Ectodermal cell (in vitro differentiated cells): ENCODE data around the gene UFC1.

Experiments
- H3K27ac ChIP-seq: 2 replicates; pipeline ENCODE4 v1.7.0; 2013; ENCODE audit warnings: mild to moderate bottlenecking, low read depth, low read length; ENCODE audit not compliant: insufficient read depth, poor library complexity, severe bottlenecking
- H3K27me3 ChIP-seq: 2 replicates; pipeline ENCODE4 v1.7.0; 2013; ENCODE audit warnings: mild to moderate bottlenecking, low read length; ENCODE audit not compliant: insufficient read depth, control insufficient read depth, poor library complexity, severe bottlenecking
- H3K36me3 ChIP-seq: one replicate; pipeline ENCODE4 v1.7.0; 2013; ENCODE audit warnings: low read length; ENCODE audit not compliant: control insufficient read depth, insufficient read depth
- H3K4me1 ChIP-seq: one replicate; pipeline ENCODE4 v1.7.0; 2013; ENCODE audit warnings: low read length; ENCODE audit not compliant: control insufficient read depth, insufficient read depth
- H3K4me3 ChIP-seq: 2 replicates; pipeline ENCODE4 v1.7.0; 2013; ENCODE audit warnings: low read depth, low read length, control low read depth; ENCODE audit not compliant: insufficient read depth
- H3K9me3 ChIP-seq: 2 replicates; pipeline ENCODE4 v1.7.0; 2013; ENCODE audit warnings: mild to moderate bottlenecking, low read length, moderate library complexity; ENCODE audit not compliant: control insufficient read depth
- WGBS, 2 experiments: methylation state at CpG; one replicate each; pipeline ENCODE4 v1.1.7; 2013; ENCODE audit warnings: missing lambda C conversion rate in 2 of 2; 5-methylcytosine and 5-hydroxymethylcytosine counted together

UFC1 gene

GRCh38 chr1:161192476-161193465 lies 39.0 kb downstream of the UFC1 start:
- Histone ChIP-seq H3K4me3 (no peak overlapping the region), H3K36me3 (no peaks in the 10 kb centered on the region), H3K27ac (no peak overlapping the region), H3K4me1 (peaks cover 15% of the 10 kb centered on the region), H3K9me3 (no peaks in the 10 kb centered on the region), H3K27me3 (no peaks in the 10 kb centered on the region)
- WGBS, 2 experiments = 71 to 74% methylated on average over 15 of the region's 15 CpGs

- H3K4me1 ChIP-seq = peaks cover 24% of the 10 kb centered on the region
- no peaks in the 10 kb centered on the region for H3K36me3 ChIP-seq
- H3K9me3 ChIP-seq = no peaks in the 10 kb centered on the region
- H3K27ac ChIP-seq = no peak overlapping the region
- H3K27me3 ChIP-seq = no peaks in the 10 kb centered on the region
- WGBS, 2 experiments = 94 to 95% methylated on average over 21 of the region's 21 CpGs
- H3K4me3 ChIP-seq = no peak overlapping the region
These were observed 39.9 kb downstream of the UFC1 start for GRCh38 chr1:161193561-161194235.

GRCh38 chr1:161195171-161195570 lies 41.4 kb downstream of the UFC1 start:
- H3K27ac ChIP-seq = no peak overlapping the region
- 90 to 94% methylated on average over 4 of the region's 4 CpGs for WGBS, 2 experiments
- peaks cover 39% of the 10 kb centered on the region for H3K4me1 ChIP-seq
- no peaks in the 10 kb centered on the region for H3K9me3 ChIP-seq
- H3K36me3 ChIP-seq = no peaks in the 10 kb centered on the region
- no peak overlapping the region for H3K4me3 ChIP-seq
- H3K27me3 ChIP-seq = no peaks in the 10 kb centered on the region

GRCh38 chr1:161196111-161196510 lies 42.3 kb downstream of the UFC1 start:
- Histone ChIP-seq H3K36me3 (no peaks in the 10 kb centered on the region), H3K27me3 (no peaks in the 10 kb centered on the region), H3K9me3 (no peaks in the 10 kb centered on the region), H3K4me3 (no peak overlapping the region), H3K4me1 (peaks cover 48% of the 10 kb centered on the region), H3K27ac (no peak overlapping the region)
- 96 to 97% methylated on average over 7 of the region's 7 CpGs for WGBS, 2 experiments

- Histone ChIP-seq H3K36me3 (no peaks in the 10 kb centered on the region), H3K9me3 (no peaks in the 10 kb centered on the region), H3K4me3 (peak overlapping the region; percentile 16), H3K27ac (peak overlapping the region; percentile 40), H3K4me1 (peaks cover 54% of the 10 kb centered on the region), H3K27me3 (no peaks in the 10 kb centered on the region)
- 70 to 72% methylated on average over 27 of the region's 27 CpGs for WGBS, 2 experiments
These were observed 43.0 kb downstream of the UFC1 start for GRCh38 chr1:161196521-161197451.

- peak overlapping the region; percentile 7 for H3K4me3 ChIP-seq
- H3K27me3 ChIP-seq = no peaks in the 10 kb centered on the region
- 86 to 87% methylated on average over 11 of the region's 11 CpGs for WGBS, 2 experiments
- no peaks in the 10 kb centered on the region for H3K36me3 ChIP-seq
- peaks cover 54% of the 10 kb centered on the region for H3K4me1 ChIP-seq
- no peaks in the 10 kb centered on the region for H3K9me3 ChIP-seq
- no peak overlapping the region for H3K27ac ChIP-seq
These were observed 43.9 kb downstream of the UFC1 start for GRCh38 chr1:161197560-161198193.

- no peaks in the 10 kb centered on the region for H3K27me3 ChIP-seq
- 23 to 25% methylated on average over 20 of the region's 20 CpGs for WGBS, 2 experiments
- H3K27ac ChIP-seq = no peak overlapping the region
- no peaks in the 10 kb centered on the region for H3K36me3 ChIP-seq
- peaks cover 54% of the 10 kb centered on the region for H3K4me1 ChIP-seq
- H3K9me3 ChIP-seq = no peaks in the 10 kb centered on the region
- peak overlapping the region; percentile 7 for H3K4me3 ChIP-seq
These were observed 44.6 kb downstream of the UFC1 start for GRCh38 chr1:161198194-161198896.

GRCh38 chr1:161198897-161199431 lies 45.2 kb downstream of the UFC1 start, which contains the start of gene ADAMTS4:
ADAMTS4 (minus strand) TSS chr1:161199054; CDS start chr1:161198627, 427 bp downstream.
- peak within 1 kb of the TSS; percentile 58 for H3K27ac ChIP-seq
- peaks cover 54% of the 10 kb centered on the region for H3K4me1 ChIP-seq
- 48 to 56% methylated on average over 11 of the region's 11 CpGs for WGBS, 2 experiments
- no peaks in the 10 kb centered on the region for H3K9me3 ChIP-seq
- peak within 1 kb of the TSS; percentile 7 for H3K4me3 ChIP-seq
- peaks cover 3% of the 10 kb centered on the region for H3K36me3 ChIP-seq
- no peaks in the 10 kb centered on the region for H3K27me3 ChIP-seq
